H1 (cell line): ENCODE measurements around the gene PRR33. TPM values are rescaled to one million over a fixed set of nuclear protein-coding genes. Genes with fewer than 3 reads are reported as not detected.
"Not testable (repeated sequence)": the region's sequence is repeated elsewhere in the genome, so short reads cannot be mapped to it uniquely, and the experiment has no call there.

ENCODE experiments used
- CTCF ChIA-PET: fragments of 300-600 bp; sonication (Branson Sonifier 250); formaldehyde crosslinking; loops from one replicate; lab custom pipeline; 2021; ENCODE audit not compliant: partially characterized antibody; lab: Charles Lee
- POLR2A ChIA-PET: fragments of 300-600 bp; sonication (Branson Sonifier 250); formaldehyde crosslinking; loops from one replicate; lab custom pipeline; 2021; ENCODE audit warnings: inconsistent platforms; ENCODE audit not compliant: partially characterized antibody; lab: Charles Lee
- DNase-seq, 2 experiments: peaks; one replicate each; pipeline versions ENCODE4 v3.0.0 to v3.0.0-alpha.2; 2010 to 2022; ENCODE audit warnings: low spot score in 2 of 2, low read depth in 1 of 2, mixed read lengths in 1 of 2
- FAIRE-seq: peaks from 2 replicates; lab custom pipeline; 2011; peaks lifted over from hg19 to GRCh38; lab: Jason Lieb, UNC
- H2AFZ ChIP-seq: 2 replicates; pipeline ENCODE4 v1.8.1; 2012; ENCODE audit warnings: low read length, inconsistent platforms
- H2AK5ac ChIP-seq: 2 replicates; pipeline ENCODE4 v1.6.1; 2013; ENCODE audit warnings: low read depth, low read length
- H2BK120ac ChIP-seq: replicated peaks from 2 replicates; pipeline ENCODE3; 2013; ENCODE audit warnings: low read depth, low read length, inconsistent platforms
- H2BK12ac ChIP-seq: 2 replicates; pipeline ENCODE4 v1.6.1; 2013; ENCODE audit warnings: low read depth, low read length
- H2BK15ac ChIP-seq: 2 replicates; pipeline ENCODE4 v1.6.1; 2013; ENCODE audit warnings: low read length
- H2BK20ac ChIP-seq: 2 replicates; pipeline ENCODE4 v1.6.1; 2013; ENCODE audit warnings: low read length
- H2BK5ac ChIP-seq: 2 replicates; pipeline ENCODE4 v1.6.1; 2013; ENCODE audit warnings: low read depth, low read length
- H3K14ac ChIP-seq: 2 replicates; pipeline ENCODE4 v1.6.1; 2013; ENCODE audit warnings: inconsistent platforms; ENCODE audit not compliant: insufficient read length
- H3K18ac ChIP-seq: 2 replicates; pipeline ENCODE4 v1.6.1; 2013; ENCODE audit warnings: low read length; ENCODE audit errors: extremely low read depth
- H3K23ac ChIP-seq: 2 replicates; pipeline ENCODE4 v1.6.1; 2013; ENCODE audit warnings: inconsistent platforms; ENCODE audit not compliant: insufficient read length
- H3K23me2 ChIP-seq: 2 replicates; pipeline ENCODE4 v1.6.1; 2013; ENCODE audit warnings: low read depth, low read length
- H3K27ac ChIP-seq: 2 replicates; pipeline ENCODE4 v1.6.1; 2011; ENCODE audit warnings: low read depth, low read length, inconsistent platforms
- H3K27me3 ChIP-seq, 4 experiments: replicated peaks in 1 of 4; 1 replicate in 1 of 4; 2 replicates in 3 of 4; pipeline versions ENCODE4 v1.6.1 to v1.8.1; 2011 to 2013; ENCODE audit warnings: low read length in 3 of 4, mild to moderate bottlenecking in 3 of 4, inconsistent platforms in 2 of 4, mixed read lengths in 2 of 4, moderate library complexity in 1 of 4; ENCODE audit not compliant: control insufficient read depth in 3 of 4, insufficient read depth in 3 of 4; ENCODE audit errors: extremely low read depth in 1 of 4
- H3K36me3 ChIP-seq, 4 experiments: 2 replicates each; pipeline versions ENCODE4 v1.6.1 to v1.8.1; 2011 to 2013; ENCODE audit warnings: mild to moderate bottlenecking in 4 of 4, low read length in 3 of 4, moderate library complexity in 2 of 4, control low read depth in 1 of 4, inconsistent platforms in 1 of 4; ENCODE audit not compliant: insufficient read depth in 4 of 4, control insufficient read depth in 2 of 4
- H3K4ac ChIP-seq: replicated peaks from 2 replicates; pipeline ENCODE3; 2013; ENCODE audit warnings: low read length, low read depth, mixed read lengths, inconsistent platforms; ENCODE audit not compliant: insufficient read length
- H3K4me1 ChIP-seq, 4 experiments: replicated peaks in 1 of 4; 1 replicate in 1 of 4; 2 replicates in 3 of 4; pipeline versions ENCODE4 v1.6.1 to v1.8.1; 2011 to 2013; ENCODE audit warnings: low read length in 3 of 4, inconsistent platforms in 2 of 4, mixed read lengths in 1 of 4; ENCODE audit not compliant: insufficient read depth in 4 of 4, control insufficient read depth in 3 of 4
- H3K4me2 ChIP-seq, 2 experiments: 2 replicates each; pipeline versions ENCODE4 v1.6.1 to v1.8.1; 2011 to 2013; ENCODE audit warnings: low read depth in 2 of 2, low read length in 2 of 2, control low read depth in 1 of 2, inconsistent platforms in 1 of 2, mild to moderate bottlenecking in 1 of 2; ENCODE audit not compliant: insufficient read depth in 1 of 2
- H3K4me3 ChIP-seq, 4 experiments: fragments of 200-600, 300-600 bp in 1 of 4; sonication (generic), shearing (Covaris generic), sonication (Bioruptor Twin) in 1 of 4; 2 replicates each; pipeline versions ENCODE4 v1.5.1 to v1.8.1; 2011 to 2016; ENCODE audit warnings: low read length in 4 of 4, low read depth in 3 of 4, control low read depth in 2 of 4, inconsistent platforms in 2 of 4, mild to moderate bottlenecking in 2 of 4, mixed read lengths in 1 of 4, moderate library complexity in 1 of 4; ENCODE audit not compliant: insufficient read depth in 2 of 4; ENCODE audit errors: extremely low read depth in 1 of 4
- H3K56ac ChIP-seq: replicated peaks from 2 replicates; pipeline ENCODE3; 2013; ENCODE audit warnings: low read depth, mild to moderate bottlenecking, mixed read lengths, low read length, inconsistent platforms; ENCODE audit not compliant: insufficient read length
- H3K79me1 ChIP-seq: 2 replicates; pipeline ENCODE4 v1.6.1; 2013; ENCODE audit warnings: low read depth, low read length, control low read depth
- H3K79me2 ChIP-seq, 2 experiments: 2 replicates each; pipeline versions ENCODE4 v1.6.1 to v1.8.1; 2012 to 2013; ENCODE audit warnings: low read length in 2 of 2, mild to moderate bottlenecking in 2 of 2, inconsistent platforms in 1 of 2; ENCODE audit not compliant: insufficient read depth in 2 of 2, control insufficient read depth in 1 of 2
- H3K9ac ChIP-seq, 4 experiments: replicated peaks in 1 of 4; 1 replicate in 1 of 4; 2 replicates in 3 of 4; pipeline versions ENCODE4 v1.6.1 to v1.8.1; 2011 to 2013; ENCODE audit warnings: low read depth in 3 of 4, low read length in 3 of 4, control low read depth in 2 of 4, mild to moderate bottlenecking in 2 of 4, moderate library complexity in 2 of 4, inconsistent platforms in 1 of 4; ENCODE audit errors: extremely low read depth in 1 of 4
- H3K9me3 ChIP-seq, 2 experiments: 2 replicates each; pipeline versions ENCODE4 v1.6.1 to v1.8.1; 2012 to 2013; ENCODE audit warnings: mild to moderate bottlenecking in 2 of 2, moderate library complexity in 2 of 2, control low read depth in 1 of 2, inconsistent platforms in 1 of 2, low read depth in 1 of 2, low read length in 1 of 2, mixed read lengths in 1 of 2; ENCODE audit not compliant: insufficient read depth in 2 of 2
- H4K20me1 ChIP-seq, 2 experiments: replicated peaks in 1 of 2; 2 replicates each; pipeline versions ENCODE3 to v1.8.1; 2011 to 2013; ENCODE audit warnings: inconsistent platforms in 2 of 2, low read length in 2 of 2, mild to moderate bottlenecking in 1 of 2; ENCODE audit not compliant: insufficient read depth in 2 of 2, control insufficient read depth in 1 of 2
- H4K5ac ChIP-seq: 2 replicates; pipeline ENCODE4 v1.6.1; 2013; ENCODE audit warnings: low read length, low read depth, mixed read lengths, inconsistent platforms; ENCODE audit not compliant: insufficient read length
- H4K8ac ChIP-seq: 2 replicates; pipeline ENCODE4 v1.8.0; 2013; ENCODE audit warnings: mild to moderate bottlenecking, moderate library complexity, low read length, inconsistent platforms; ENCODE audit not compliant: insufficient read depth; ENCODE audit errors: extremely low read depth
- H4K91ac ChIP-seq: replicated peaks from 2 replicates; pipeline ENCODE3; 2013; ENCODE audit warnings: low read length, mixed read lengths, inconsistent platforms; ENCODE audit not compliant: insufficient read length
- BCL11A ChIP-seq, 2 experiments: IDR thresholded peaks; one replicate each; pipeline ENCODE4 v1.6.1; 2011; ENCODE audit warnings: low read depth in 2 of 2, low read length in 2 of 2, mild to moderate bottlenecking in 2 of 2
- PHF8 ChIP-seq: fragments of 200-600 bp; sonication (generic); conservative IDR thresholded peaks from 2 replicates; pipeline ENCODE4 v1.7.1; 2012; ENCODE audit warnings: low read depth, mild to moderate bottlenecking, inconsistent platforms, low read length, moderate library complexity
- RBBP5 ChIP-seq: IDR thresholded peaks from 2 replicates; pipeline ENCODE4 v1.7.1; 2012; ENCODE audit warnings: low read depth, mild to moderate bottlenecking, inconsistent platforms, low read length, moderate library complexity, borderline replicate concordance
- SP2 ChIP-seq: IDR thresholded peaks from 2 replicates; pipeline ENCODE4 v1.6.1; 2012; ENCODE audit warnings: mild to moderate bottlenecking, low read length, inconsistent platforms
- WGBS, 2 experiments: shearing (Covaris generic) in 1 of 2; methylation state at CpG; one replicate each; pipeline versions ENCODE4 v1.1.6 to v1.1.7; 2013 to 2015; ENCODE audit warnings: low lambda C conversion rate in 2 of 2, mixed read lengths in 2 of 2, inconsistent platforms in 1 of 2, low coverage in 1 of 2, missing lambda C conversion rate in 1 of 2; ENCODE audit not compliant: insufficient replicate concordance in 2 of 2, insufficient coverage in 1 of 2, insufficient read length in 1 of 2; ENCODE audit errors: extremely low coverage in 1 of 2, missing lambda C conversion rate in 1 of 2; 5-methylcytosine and 5-hydroxymethylcytosine counted together
- polyA plus RNA-seq, 7 experiments: library from polyadenylated mRNA; depleted of rRNA in 3 of 7; stranded (reverse) in 5 of 7; unstranded in 2 of 7; fragments of >200 nt in 5 of 7; fragments of 200-250 nt in 2 of 7; gene quantifications; 1 replicate in 5 of 7; 2 replicates in 1 of 7; 4 replicates in 1 of 7; pipeline versions ENCODE4 v1.2.1 to v1.2.3, GENCODE V29; 2011 to 2013; ENCODE audit warnings: missing spikeins in 2 of 7, mixed read lengths in 2 of 7
- total RNA-seq: library from RNA; stranded (reverse); fragmentation: NEBNext Ultra II Directional; extraction: Animal tissue kit (Norgen Biotek cat#: 25700); gene quantifications from 2 replicates; pipeline ENCODE4 v1.2.1, GENCODE V29; 2021

Gene PRR33
- total and polyA plus RNA-seq, 2 of the 8 experiments (the other 6 are each of a cell fraction or from before 2014, with no cell fraction given): 0.02 TPM; not detected in 1

GRCh38 chr11:1891831-1892115 is at the start of gene PRR33 (continued):
- no peak for TF ChIP-seq BCL11A (IDR thresholded peaks at IDR 0.05; ENCODE audit: low read depth in 2 of 2, low read length in 2 of 2)
- no peak for TF ChIP-seq RBBP5
- no peak for TF ChIP-seq PHF8
- no peak for TF ChIP-seq SP2

DNA sequence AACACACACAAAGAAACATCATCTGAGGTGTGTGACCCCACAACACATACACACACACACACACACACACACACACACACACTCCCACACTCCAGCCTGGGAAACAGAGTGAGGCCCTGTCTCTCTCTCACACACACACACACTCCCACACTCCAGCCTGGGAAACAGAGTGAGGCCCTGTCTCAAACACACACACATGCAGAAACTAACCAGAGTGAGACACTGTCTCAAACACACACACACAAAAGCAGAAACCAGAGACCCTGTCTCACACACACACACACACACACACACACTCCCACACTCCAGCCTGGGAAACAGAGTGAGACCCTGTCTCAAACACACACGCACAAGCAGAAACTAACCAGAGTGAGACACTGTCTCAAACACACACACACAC is 48.1 kb upstream of the PRR33 start:
- H3K79me1 ChIP-seq, CTCF ChIA-PET, H3K18ac ChIP-seq, H3K9me3 ChIP-seq, H4K8ac ChIP-seq, H3K4me3 ChIP-seq, H2BK120ac ChIP-seq, H2AFZ ChIP-seq, H2AK5ac ChIP-seq, H3K14ac ChIP-seq, H3K23ac ChIP-seq, H4K20me1 ChIP-seq, H3K4me1 ChIP-seq, H2BK20ac ChIP-seq, H3K56ac ChIP-seq, H3K27ac ChIP-seq, H3K79me2 ChIP-seq, H3K4ac ChIP-seq, DNase-seq, H4K91ac ChIP-seq, H2BK15ac ChIP-seq, H3K23me2 ChIP-seq, H3K9ac ChIP-seq, H3K27me3 ChIP-seq, H4K5ac ChIP-seq, H3K36me3 ChIP-seq, POLR2A ChIA-PET, H2BK5ac ChIP-seq, H3K4me2 ChIP-seq: not testable (repeated sequence)
- 100% methylated on average over 1 of the region's 1 CpG; no CpG with 5 or more reads in 1 of the 2 experiments for WGBS, 2 experiments
- 0 out of 2 replicates have a peak overlapping the region, but pooled peaks have one; percentile 27 for H2BK12ac ChIP-seq
- FAIRE-seq: peak; percentile 72
